Smooth muscle cell (in vitro differentiated cells): ENCODE data around the gene HBA2. TPM values are rescaled to one million over a fixed set of nuclear protein-coding genes. Genes with fewer than 3 reads are reported as not detected.

ENCODE experiments used
- DNase-seq: peaks from one replicate; lab custom pipeline; 2025; ENCODE audit not compliant: unreplicated experiment; lab: John Stamatoyannopoulos, UW
- H2AFZ ChIP-seq: fragments of 200-600 bp; sonication (generic); 2 replicates; pipeline ENCODE4 v1.6.0; 2016; ENCODE audit warnings: antibody characterized with exemption, low read depth, mild to moderate bottlenecking
- H3F3A ChIP-seq: fragments of 200-600 bp; sonication (generic); 2 replicates; pipeline ENCODE4 v1.6.0; 2017; ENCODE audit warnings: antibody characterized with exemption, low read depth
- H3K27ac ChIP-seq: fragments of 200-600 bp; sonication (generic); 2 replicates; pipeline ENCODE4 v1.5.1; 2016; ENCODE audit warnings: low read depth, mild to moderate bottlenecking
- H3K27me3 ChIP-seq: fragments of 200-600 bp; sonication (generic); 2 replicates; pipeline ENCODE4 v1.6.1; 2016; ENCODE audit warnings: low read depth, mild to moderate bottlenecking
- H3K36me3 ChIP-seq: fragments of 200-600 bp; sonication (generic); 2 replicates; pipeline ENCODE4 v1.5.1; 2016; ENCODE audit warnings: low read depth
- H3K4me1 ChIP-seq: fragments of 200-600 bp; sonication (generic); 2 replicates; pipeline ENCODE4 v1.5.1; 2016; ENCODE audit warnings: low read depth
- H3K4me2 ChIP-seq: fragments of 200-600 bp; sonication (generic); 2 replicates; pipeline ENCODE4 v1.6.0; 2016; ENCODE audit warnings: mild to moderate bottlenecking
- H3K4me3 ChIP-seq: fragments of 200-600 bp; sonication (generic); 2 replicates; pipeline ENCODE4 v1.5.1; 2016; ENCODE audit warnings: mild to moderate bottlenecking
- H3K79me2 ChIP-seq: fragments of 200-600 bp; sonication (generic); 2 replicates; pipeline ENCODE4 v1.6.0; 2016; ENCODE audit warnings: low read depth, mild to moderate bottlenecking
- H3K9ac ChIP-seq: fragments of 200-600 bp; sonication (generic); 2 replicates; pipeline ENCODE4 v1.6.0; 2016; ENCODE audit warnings: low read depth
- H3K9me3 ChIP-seq: fragments of 200-600 bp; sonication (generic); replicated peaks from 2 replicates; pipeline ENCODE4 v1.5.1; 2016; ENCODE audit warnings: low read depth
- H4K20me1 ChIP-seq: fragments of 200-600 bp; sonication (generic); 2 replicates; pipeline ENCODE4 v1.6.0; 2016; ENCODE audit warnings: low read depth
- WGBS: methylation state at CpG from one replicate; pipeline ENCODE4 v1.1.7; 2016; ENCODE audit warnings: low lambda C conversion rate; 5-methylcytosine and 5-hydroxymethylcytosine counted together
- polyA plus RNA-seq: library from polyadenylated mRNA; unstranded; fragments of >200 nt; fragmentation: Nextera tagmentation; extraction: Ambion mirVana; gene quantifications from 2 replicates; pipeline ENCODE4 v1.2.1, GENCODE V29; 2016
- total RNA-seq: library from RNA; depleted of rRNA; stranded (reverse); fragments of >200 nt; gene quantifications from 2 replicates; pipeline ENCODE4 v1.2.3, GENCODE V29; 2014
- TF ChIP-seq, protein P1 (sequence below): fragments of 200-600 bp; sonication (generic); IDR thresholded peaks from 2 replicates; pipeline ENCODE4 v1.5.1; 2017; ENCODE audit warnings: borderline replicate concordance, mild to moderate bottlenecking, antibody characterized with exemption; ENCODE audit not compliant: insufficient read depth, poor library complexity, severe bottlenecking

The HBA2 gene
- total and polyA plus RNA-seq, 2 experiments from 2014 or later, result not detected

DNA sequence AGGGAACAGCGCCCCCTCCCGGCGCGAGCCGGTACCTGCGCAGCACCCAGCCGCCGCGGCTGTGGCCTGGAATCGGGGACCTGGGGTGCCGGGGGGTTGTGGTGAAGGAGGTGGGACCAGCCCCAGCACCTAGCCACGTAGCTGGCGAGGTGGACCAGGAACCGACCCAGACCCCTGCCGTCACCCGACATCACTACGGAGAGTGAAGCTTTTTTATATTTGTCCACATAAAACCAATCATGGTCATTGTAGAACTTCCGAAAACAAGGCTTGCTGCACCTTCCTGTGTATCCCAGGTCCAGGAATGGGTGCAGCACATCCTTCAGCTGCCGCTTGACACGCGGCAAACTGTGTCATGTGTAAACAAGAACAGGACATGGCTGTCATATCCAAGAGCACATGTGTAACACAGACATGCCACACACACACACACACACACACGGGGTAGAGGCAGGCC lies 8.9 kb downstream of the HBA2 start:
- H3K79me2 ChIP-seq, result no peaks in the 10 kb centered on the region
- peaks cover 34% of the 10 kb centered on the region for H4K20me1 ChIP-seq
- no peaks in the 10 kb centered on the region for H3K9me3 ChIP-seq
- H3K4me1 ChIP-seq, result peaks cover 9% of the 10 kb centered on the region
- H3F3A ChIP-seq, result no peaks in the 10 kb centered on the region
- WGBS, result 24% methylated on average over 22 of the region's 22 CpGs
- H3K9ac ChIP-seq, result no peak overlapping the region
- no peaks in the 10 kb centered on the region for H3K36me3 ChIP-seq
- H3K27me3 ChIP-seq, result peaks cover 39% of the 10 kb centered on the region
- H2AFZ ChIP-seq, result no peak overlapping the region
- peak overlapping the region; percentile 89 for H3K4me2 ChIP-seq
- TF ChIP-seq, protein P1, sequence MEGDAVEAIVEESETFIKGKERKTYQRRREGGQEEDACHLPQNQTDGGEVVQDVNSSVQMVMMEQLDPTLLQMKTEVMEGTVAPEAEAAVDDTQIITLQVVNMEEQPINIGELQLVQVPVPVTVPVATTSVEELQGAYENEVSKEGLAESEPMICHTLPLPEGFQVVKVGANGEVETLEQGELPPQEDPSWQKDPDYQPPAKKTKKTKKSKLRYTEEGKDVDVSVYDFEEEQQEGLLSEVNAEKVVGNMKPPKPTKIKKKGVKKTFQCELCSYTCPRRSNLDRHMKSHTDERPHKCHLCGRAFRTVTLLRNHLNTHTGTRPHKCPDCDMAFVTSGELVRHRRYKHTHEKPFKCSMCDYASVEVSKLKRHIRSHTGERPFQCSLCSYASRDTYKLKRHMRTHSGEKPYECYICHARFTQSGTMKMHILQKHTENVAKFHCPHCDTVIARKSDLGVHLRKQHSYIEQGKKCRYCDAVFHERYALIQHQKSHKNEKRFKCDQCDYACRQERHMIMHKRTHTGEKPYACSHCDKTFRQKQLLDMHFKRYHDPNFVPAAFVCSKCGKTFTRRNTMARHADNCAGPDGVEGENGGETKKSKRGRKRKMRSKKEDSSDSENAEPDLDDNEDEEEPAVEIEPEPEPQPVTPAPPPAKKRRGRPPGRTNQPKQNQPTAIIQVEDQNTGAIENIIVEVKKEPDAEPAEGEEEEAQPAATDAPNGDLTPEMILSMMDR, result peak; percentile 94
- no peak overlapping the region for H3K27ac ChIP-seq
- no peak overlapping the region for H3K4me3 ChIP-seq
- peak; percentile 43 for DNase-seq

DNA sequence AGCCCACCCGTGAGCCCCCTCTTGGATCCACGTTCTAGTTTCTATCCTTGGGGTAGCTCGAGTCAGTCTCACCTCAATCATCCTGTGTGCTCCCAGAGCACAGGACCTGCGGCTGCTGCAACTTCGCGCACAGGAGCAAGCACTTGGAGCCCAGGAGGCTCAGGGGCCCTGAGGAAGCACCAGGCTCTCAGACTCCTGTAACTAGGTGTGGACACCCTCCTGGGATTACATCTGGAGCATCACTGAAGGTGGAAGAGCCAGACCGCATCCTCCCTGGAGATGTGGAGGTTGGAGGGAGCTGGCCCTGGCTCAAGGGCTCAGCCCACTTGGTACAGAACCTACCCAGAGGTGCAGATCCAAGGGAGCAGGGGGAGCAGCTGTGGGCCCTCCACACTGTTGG lies 10.3 kb downstream of the HBA2 start:
- no peaks in the 10 kb centered on the region for H3K79me2 ChIP-seq
- WGBS, result 96% methylated on average over 7 of the region's 7 CpGs
- no peak overlapping the region for H3K9ac ChIP-seq
- no peak overlapping the region for H3K4me2 ChIP-seq
- peaks cover 44% of the 10 kb centered on the region for H4K20me1 ChIP-seq
- H2AFZ ChIP-seq, result no peak overlapping the region
- no peaks in the 10 kb centered on the region for H3F3A ChIP-seq
- TF ChIP-seq, protein P1, result no peak
- no peak overlapping the region for H3K27ac ChIP-seq
- no peaks in the 10 kb centered on the region for H3K36me3 ChIP-seq
- H3K4me1 ChIP-seq, result peaks cover 9% of the 10 kb centered on the region
- no peaks in the 10 kb centered on the region for H3K9me3 ChIP-seq
- no peak overlapping the region for H3K4me3 ChIP-seq
- H3K27me3 ChIP-seq, result peaks cover 29% of the 10 kb centered on the region
- no peak for DNase-seq

DNA sequence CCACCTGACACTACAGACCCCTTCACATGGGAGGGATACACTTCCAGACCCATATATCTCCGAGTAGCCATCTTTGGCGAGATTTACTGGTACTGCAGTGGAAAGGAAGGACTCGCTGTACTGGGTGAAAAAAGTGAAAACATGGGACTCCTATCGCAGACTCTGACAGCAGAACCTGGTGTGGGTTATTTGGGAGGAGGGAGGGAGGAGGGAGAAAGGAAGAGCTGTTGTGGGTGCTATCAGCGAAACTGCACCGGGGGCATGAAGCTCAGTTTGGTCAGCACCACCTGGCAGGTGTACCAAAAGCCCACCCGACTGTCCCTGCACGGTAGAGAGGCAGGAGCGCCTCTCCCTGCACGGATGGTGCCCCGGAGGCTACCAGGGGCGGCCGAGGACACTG lies 12.5 kb downstream of the HBA2 start:
- Histone ChIP-seq H3K4me1 (peaks cover 9% of the 10 kb centered on the region), H3K4me3 (no peak overlapping the region)

DNA sequence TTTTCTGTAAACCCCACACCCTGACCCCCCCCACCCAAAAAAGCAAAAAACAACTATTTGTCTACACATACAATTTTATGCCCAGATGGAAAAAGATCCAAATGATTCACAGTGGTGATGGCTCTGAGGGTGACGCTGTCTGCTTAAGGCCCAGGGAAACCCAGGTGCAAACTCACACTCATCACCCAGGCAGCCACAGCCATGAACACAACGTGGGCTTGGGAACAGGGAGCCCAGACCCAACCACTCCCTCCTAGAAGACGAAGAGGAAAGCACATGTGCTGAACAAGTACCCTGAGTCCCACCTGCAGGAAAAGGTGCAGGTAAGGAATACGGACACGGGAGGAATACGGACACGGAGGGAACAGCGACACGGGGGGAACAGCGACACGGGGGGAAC lies 13.0 kb downstream of the HBA2 start:
- Histone ChIP-seq H2AFZ (no peak overlapping the region), H3F3A (no peaks in the 10 kb centered on the region), H3K9me3 (no peaks in the 10 kb centered on the region), H3K4me2 (no peak overlapping the region), H3K4me3 (no peak overlapping the region), H3K27me3 (peaks cover 5% of the 10 kb centered on the region), H3K79me2 (no peaks in the 10 kb centered on the region), H3K27ac (no peak overlapping the region), H3K4me1 (peaks cover 6% of the 10 kb centered on the region), H4K20me1 (peaks cover 60% of the 10 kb centered on the region), H3K9ac (no peak overlapping the region), H3K36me3 (no peaks in the 10 kb centered on the region)
- 91% methylated on average over 8 of the region's 11 CpGs for WGBS
- TF ChIP-seq, protein P1, result no peak
- DNase-seq, result no peak

More for the DNA sequence above, 12.5 kb downstream of the HBA2 start:
- Histone ChIP-seq H3K36me3 (no peaks in the 10 kb centered on the region), H4K20me1 (peaks cover 60% of the 10 kb centered on the region), H3K9me3 (no peaks in the 10 kb centered on the region), H3K9ac (no peak overlapping the region), H3K27ac (no peak overlapping the region), H2AFZ (no peak overlapping the region), H3K27me3 (peaks cover 7% of the 10 kb centered on the region), H3K79me2 (no peaks in the 10 kb centered on the region), H3F3A (no peaks in the 10 kb centered on the region), H3K4me2 (no peak overlapping the region)
- no peak for DNase-seq
- TF ChIP-seq, protein P1, result no peak
- WGBS, result 96% methylated on average over 13 of the region's 13 CpGs
